OCI-LY1 (cell line): ENCODE measurements around the gene AQP7.

ENCODE experiments used
- H2AFZ ChIP-seq: fragments of 200-600 bp; sonication (generic), shearing (Covaris generic); 2 replicates; pipeline ENCODE4 v1.6.0; 2014; ENCODE audit warnings: antibody characterized with exemption, mild to moderate bottlenecking, low read length
- H3F3A ChIP-seq: fragments of 200-600 bp; sonication (generic), shearing (Covaris generic); 2 replicates; pipeline ENCODE4 v1.6.0; 2014; ENCODE audit warnings: mild to moderate bottlenecking, antibody characterized with exemption, low read length, moderate library complexity; ENCODE audit not compliant: insufficient read depth
- H3K27ac ChIP-seq: fragments of 200-600 bp; sonication (generic); 2 replicates; pipeline ENCODE4 v1.5.1; 2014; ENCODE audit warnings: low read length, mixed run types, mild to moderate bottlenecking, low read depth; ENCODE audit not compliant: poor library complexity, severe bottlenecking
- H3K27me3 ChIP-seq: fragments of 200-600 bp; sonication (generic); 2 replicates; pipeline ENCODE4 v1.6.0; 2014; ENCODE audit warnings: antibody characterized with exemption, mild to moderate bottlenecking, low read length, moderate library complexity; ENCODE audit not compliant: insufficient read depth
- H3K36me3 ChIP-seq: fragments of 200-600 bp; sonication (generic); 2 replicates; pipeline ENCODE4 v1.6.1; 2014; ENCODE audit warnings: mild to moderate bottlenecking, antibody characterized with exemption, low read length, moderate library complexity, mixed read lengths; ENCODE audit not compliant: insufficient read depth
- H3K4me1 ChIP-seq: fragments of 200-600 bp; sonication (generic); 2 replicates; pipeline ENCODE4 v1.5.1; 2014; ENCODE audit warnings: mild to moderate bottlenecking, low read length, moderate library complexity; ENCODE audit not compliant: insufficient read depth, severe bottlenecking
- H3K4me2 ChIP-seq: fragments of 200-600 bp; sonication (generic), shearing (Covaris generic); 2 replicates; pipeline ENCODE4 v1.6.1; 2014; ENCODE audit warnings: low read length
- H3K4me3 ChIP-seq: fragments of 200-600 bp; sonication (generic); 2 replicates; pipeline ENCODE4 v1.5.1; 2014; ENCODE audit warnings: low read length, low read depth, mild to moderate bottlenecking, mixed read lengths; ENCODE audit not compliant: poor library complexity, severe bottlenecking
- H3K79me2 ChIP-seq: fragments of 200-600 bp; shearing (Covaris generic); 2 replicates; pipeline ENCODE4 v1.6.1; 2016; ENCODE audit warnings: mixed run types, low read length, mixed read lengths; ENCODE audit not compliant: insufficient read depth
- H3K9ac ChIP-seq: fragments of 200-600 bp; sonication (generic), shearing (Covaris generic); 2 replicates; pipeline ENCODE4 v1.6.1; 2014; ENCODE audit warnings: mild to moderate bottlenecking, low read length, mixed read lengths
- H3K9me2 ChIP-seq: fragments of 200-600 bp; sonication (generic), shearing (Covaris generic); 2 replicates; pipeline ENCODE4 v1.6.1; 2014; ENCODE audit warnings: low read depth, mild to moderate bottlenecking, low read length, mixed read lengths
- H3K9me3 ChIP-seq: fragments of 200-600 bp; shearing (Covaris generic); 2 replicates; pipeline ENCODE4 v1.6.1; 2014; ENCODE audit warnings: low read length, mixed read lengths
- H4K20me1 ChIP-seq: fragments of 200-600 bp; sonication (generic), shearing (Covaris generic); 2 replicates; pipeline ENCODE4 v1.6.0; 2016; ENCODE audit warnings: mild to moderate bottlenecking, low read length; ENCODE audit not compliant: insufficient read depth
- EZH2 ChIP-seq: fragments of 200-600 bp; sonication (generic), shearing (Covaris generic); IDR thresholded peaks from 2 replicates; pipeline ENCODE4 v1.8.0; 2017; ENCODE audit warnings: borderline replicate concordance, mixed run types, mild to moderate bottlenecking, antibody characterized with exemption, low read length, moderate library complexity, mixed read lengths
- TF ChIP-seq, protein P1 (sequence below): fragments of 200-600 bp; sonication (generic), shearing (Covaris generic); IDR thresholded peaks from 2 replicates; pipeline ENCODE4 v1.5.1; 2017; ENCODE audit warnings: mild to moderate bottlenecking, antibody characterized with exemption, low read length, moderate library complexity, mixed read lengths

Gene AQP7

GRCh38 chr9:33438926-33439680 lies 36.7 kb upstream of the AQP7 start:
- Histone ChIP-seq H3K36me3 (no peaks in the 10 kb centered on the region), H3K9me2 (no peaks in the 10 kb centered on the region), H3K4me1 (no peaks in the 10 kb centered on the region), H2AFZ (no peak overlapping the region), H4K20me1 (no peaks in the 10 kb centered on the region), H3K9me3 (no peaks in the 10 kb centered on the region), H3K9ac (no peak overlapping the region), H3K79me2 (no peaks in the 10 kb centered on the region), H3K27ac (no peak overlapping the region), H3K4me3 (no peak overlapping the region), H3K27me3 (peaks cover 5% of the 10 kb centered on the region; the same call in 1 of the 2 replicates), H3F3A (no peaks in the 10 kb centered on the region), H3K4me2 (no peak overlapping the region)
- TF ChIP-seq EZH2: no peak
- TF ChIP-seq, protein P1, sequence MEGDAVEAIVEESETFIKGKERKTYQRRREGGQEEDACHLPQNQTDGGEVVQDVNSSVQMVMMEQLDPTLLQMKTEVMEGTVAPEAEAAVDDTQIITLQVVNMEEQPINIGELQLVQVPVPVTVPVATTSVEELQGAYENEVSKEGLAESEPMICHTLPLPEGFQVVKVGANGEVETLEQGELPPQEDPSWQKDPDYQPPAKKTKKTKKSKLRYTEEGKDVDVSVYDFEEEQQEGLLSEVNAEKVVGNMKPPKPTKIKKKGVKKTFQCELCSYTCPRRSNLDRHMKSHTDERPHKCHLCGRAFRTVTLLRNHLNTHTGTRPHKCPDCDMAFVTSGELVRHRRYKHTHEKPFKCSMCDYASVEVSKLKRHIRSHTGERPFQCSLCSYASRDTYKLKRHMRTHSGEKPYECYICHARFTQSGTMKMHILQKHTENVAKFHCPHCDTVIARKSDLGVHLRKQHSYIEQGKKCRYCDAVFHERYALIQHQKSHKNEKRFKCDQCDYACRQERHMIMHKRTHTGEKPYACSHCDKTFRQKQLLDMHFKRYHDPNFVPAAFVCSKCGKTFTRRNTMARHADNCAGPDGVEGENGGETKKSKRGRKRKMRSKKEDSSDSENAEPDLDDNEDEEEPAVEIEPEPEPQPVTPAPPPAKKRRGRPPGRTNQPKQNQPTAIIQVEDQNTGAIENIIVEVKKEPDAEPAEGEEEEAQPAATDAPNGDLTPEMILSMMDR: no peak

DNA sequence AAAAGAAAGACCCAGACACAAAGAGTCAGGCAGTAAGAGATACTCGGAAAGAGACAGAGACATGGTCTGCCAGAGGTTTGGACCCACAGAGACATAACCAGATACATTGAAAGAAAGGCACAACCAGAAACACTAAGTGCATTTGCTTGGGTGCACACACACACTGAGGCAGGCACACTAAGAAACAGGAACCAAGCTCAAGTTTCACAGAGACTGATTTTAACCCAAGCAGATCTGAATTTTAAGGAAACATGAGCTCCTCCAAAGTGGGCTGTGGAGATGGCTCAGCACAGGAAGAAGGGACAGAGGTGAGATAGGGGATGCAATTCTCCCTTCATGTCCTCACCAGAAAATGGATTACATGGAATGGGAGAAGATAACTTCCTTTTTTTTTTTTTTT lies 35.5 kb upstream of the AQP7 start:
- Histone ChIP-seq H4K20me1 (no peaks in the 10 kb centered on the region), H3K4me1 (no peaks in the 10 kb centered on the region), H3F3A (no peaks in the 10 kb centered on the region), H3K27ac (no peak overlapping the region), H3K36me3 (no peaks in the 10 kb centered on the region), H3K9me3 (no peaks in the 10 kb centered on the region), H3K4me2 (no peak overlapping the region), H2AFZ (no peak overlapping the region), H3K79me2 (no peaks in the 10 kb centered on the region), H3K9ac (no peak overlapping the region), H3K27me3 (peaks cover 5% of the 10 kb centered on the region; the same call in 1 of the 2 replicates), H3K9me2 (no peaks in the 10 kb centered on the region), H3K4me3 (no peak overlapping the region)
- no peak for TF ChIP-seq EZH2
- TF ChIP-seq, protein P1: no peak

DNA sequence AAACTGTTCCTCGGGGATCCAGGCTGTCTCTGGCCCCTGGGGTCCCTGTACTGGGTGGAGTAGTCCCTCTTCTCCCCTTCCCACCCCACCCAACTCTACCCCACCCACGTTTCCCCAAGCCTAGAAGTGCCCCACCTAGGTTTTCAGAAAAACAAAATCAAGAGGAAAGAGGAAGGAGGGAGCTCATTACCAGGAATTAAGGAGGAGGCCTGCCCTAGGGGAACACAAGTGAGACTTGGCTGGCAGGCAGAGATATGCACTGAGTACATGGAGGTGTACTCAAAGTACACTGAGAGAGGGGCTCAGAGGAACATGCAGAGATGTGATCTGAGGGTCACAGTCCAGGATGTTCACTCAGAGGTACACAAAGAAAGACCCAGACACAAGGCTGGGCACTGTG lies 34.8 kb upstream of the AQP7 start:
- Histone ChIP-seq H3F3A (no peaks in the 10 kb centered on the region), H3K4me2 (no peak overlapping the region), H3K9me3 (no peaks in the 10 kb centered on the region), H4K20me1 (no peaks in the 10 kb centered on the region), H3K4me1 (no peaks in the 10 kb centered on the region), H3K27me3 (peaks cover 5% of the 10 kb centered on the region; the same call in 1 of the 2 replicates), H3K9me2 (no peaks in the 10 kb centered on the region), H3K79me2 (no peaks in the 10 kb centered on the region), H3K36me3 (no peaks in the 10 kb centered on the region), H3K9ac (no peak overlapping the region), H3K27ac (no peak overlapping the region), H3K4me3 (no peak overlapping the region), H2AFZ (no peak overlapping the region)
- TF ChIP-seq EZH2: no peak
- TF ChIP-seq, protein P1: no peak
